K562 (cell line): ENCODE data around the gene HMGB2. TPM values are rescaled to one million over a fixed set of nuclear protein-coding genes. Genes with fewer than 3 reads are reported as not detected.

Source experiments
- BRD4 ChIP-seq: fragments of 200-600 bp; sonication (generic); IDR thresholded peaks from 2 replicates; pipeline ENCODE4 v1.6.1; 2017; ENCODE audit warnings: inconsistent platforms
- RBM14 ChIP-seq: fragments of 200-400 bp; formaldehyde crosslinking; IDR thresholded peaks from 2 replicates; pipeline ENCODE4 v1.6.1; 2018; ENCODE audit warnings: low read depth, mild to moderate bottlenecking, low read length, moderate library complexity, borderline replicate concordance; ENCODE audit not compliant: insufficient read depth
- SAP30 ChIP-seq: fragments of 200-600 bp; sonication (generic); IDR thresholded peaks from 2 replicates; pipeline ENCODE4 v1.6.1; 2012; ENCODE audit warnings: borderline replicate concordance, low read depth, mild to moderate bottlenecking, moderate library complexity, low read length, control low read depth, inconsistent platforms; ENCODE audit not compliant: insufficient read depth, poor library complexity, severe bottlenecking
- SREBF1 ChIP-seq: fragments of 150-350 bp; IDR thresholded peaks from 2 replicates; pipeline ENCODE4 v1.6.1; 2014; ENCODE audit warnings: antibody characterized with exemption, low read depth, low read length, borderline replicate concordance
- ZFP36 ChIP-seq: fragments of 150-350 bp; IDR thresholded peaks from 2 replicates; pipeline ENCODE4 v1.6.1; 2018; ENCODE audit warnings: low read length, low read depth; ENCODE audit not compliant: partially characterized antibody
- ZNF324 ChIP-seq: fragments of 250-450 bp; sonication (Bioruptor Pico); IDR thresholded peaks from 2 replicates; pipeline ENCODE4 v1.4.0; 2020; ENCODE audit warnings: mild to moderate bottlenecking
- ZNF717 ChIP-seq: fragments of 250-450 bp; sonication (Bioruptor Pico); IDR thresholded peaks from 2 replicates; pipeline ENCODE4 v1.5.0; 2021
- polyA plus RNA-seq, 8 experiments: library from polyadenylated mRNA; depleted of rRNA in 4 of 8; stranded (reverse) in 5 of 8; unstranded in 3 of 8; fragments of >200 nt; fragmentation: Nextera tagmentation in 2 of 8; fragmentation: Illumina TruSeq in 1 of 8; extraction: Ambion mirVana in 2 of 8; extraction: Trizol in 1 of 8; gene quantifications; 2 replicates each; pipeline versions ENCODE4 v1.2.1 to v1.2.3, GENCODE V29; 2011 to 2014; ENCODE audit warnings: inconsistent platforms in 1 of 8, missing spikeins in 1 of 8
- total RNA-seq, 7 experiments: library from RNA; depleted of rRNA in 6 of 7; stranded (reverse); fragments of >200 nt in 6 of 7; fragmentation: Illumina TruSeq in 2 of 7; extraction: Trizol in 2 of 7; gene quantifications; 2 replicates each; pipeline versions ENCODE4 v1.2.1 to v1.2.3, GENCODE V29; 2011 to 2021; ENCODE audit warnings: low replicate concordance in 1 of 7
- TF ChIP-seq, protein P1 (sequence below), 2 experiments: fragments of 150-350 bp in 1 of 2; IDR thresholded peaks; 2 replicates each; pipeline ENCODE4 v1.6.1; 2012 to 2016; ENCODE audit warnings: low read depth in 2 of 2, low read length in 2 of 2, mild to moderate bottlenecking in 1 of 2, moderate library complexity in 1 of 2
- TF ChIP-seq, protein P2 (sequence below): sonication (generic); formaldehyde crosslinking; IDR thresholded peaks from 2 replicates; pipeline ENCODE4 v1.8.0; 2022; ENCODE audit warnings: mild to moderate bottlenecking, missing genetic modification reagents
- TF ChIP-seq, protein P3 (sequence below), 3 experiments: IDR thresholded peaks in 2 of 3; conservative IDR thresholded peaks in 1 of 3; 2 replicates each; pipeline ENCODE4 v1.5.1; 2011 to 2012; ENCODE audit warnings: low read length in 3 of 3, mild to moderate bottlenecking in 3 of 3, control low read depth in 2 of 3, improper control_type of control experiment in 1 of 3, inconsistent platforms in 1 of 3, low read depth in 1 of 3, mixed read lengths in 1 of 3, moderate library complexity in 1 of 3; ENCODE audit not compliant: insufficient read depth in 2 of 3
- TF ChIP-seq, protein P4 (sequence below): IDR thresholded peaks from 2 replicates; pipeline ENCODE4 v1.6.1; 2016; ENCODE audit warnings: missing genetic modification characterization, missing compliant biosample characterization
- TF ChIP-seq, protein P5 (sequence below): sonication (generic); formaldehyde crosslinking; IDR thresholded peaks from 2 replicates; pipeline ENCODE4 v1.9.0; 2022; ENCODE audit warnings: mild to moderate bottlenecking, missing genetic modification reagents
- TF ChIP-seq, protein P6 (sequence below): fragments of 250-450 bp; sonication (Bioruptor Pico); IDR thresholded peaks from 2 replicates; pipeline ENCODE4 v1.8.0; 2021; ENCODE audit warnings: moderate library complexity, mild to moderate bottlenecking, inconsistent platforms

Gene HMGB2
- total and polyA plus RNA-seq, 9 of the 15 experiments (the other 6 are each of a cell fraction or from before 2014, with no cell fraction given): 309 to 822 (median 626) TPM

DNA sequence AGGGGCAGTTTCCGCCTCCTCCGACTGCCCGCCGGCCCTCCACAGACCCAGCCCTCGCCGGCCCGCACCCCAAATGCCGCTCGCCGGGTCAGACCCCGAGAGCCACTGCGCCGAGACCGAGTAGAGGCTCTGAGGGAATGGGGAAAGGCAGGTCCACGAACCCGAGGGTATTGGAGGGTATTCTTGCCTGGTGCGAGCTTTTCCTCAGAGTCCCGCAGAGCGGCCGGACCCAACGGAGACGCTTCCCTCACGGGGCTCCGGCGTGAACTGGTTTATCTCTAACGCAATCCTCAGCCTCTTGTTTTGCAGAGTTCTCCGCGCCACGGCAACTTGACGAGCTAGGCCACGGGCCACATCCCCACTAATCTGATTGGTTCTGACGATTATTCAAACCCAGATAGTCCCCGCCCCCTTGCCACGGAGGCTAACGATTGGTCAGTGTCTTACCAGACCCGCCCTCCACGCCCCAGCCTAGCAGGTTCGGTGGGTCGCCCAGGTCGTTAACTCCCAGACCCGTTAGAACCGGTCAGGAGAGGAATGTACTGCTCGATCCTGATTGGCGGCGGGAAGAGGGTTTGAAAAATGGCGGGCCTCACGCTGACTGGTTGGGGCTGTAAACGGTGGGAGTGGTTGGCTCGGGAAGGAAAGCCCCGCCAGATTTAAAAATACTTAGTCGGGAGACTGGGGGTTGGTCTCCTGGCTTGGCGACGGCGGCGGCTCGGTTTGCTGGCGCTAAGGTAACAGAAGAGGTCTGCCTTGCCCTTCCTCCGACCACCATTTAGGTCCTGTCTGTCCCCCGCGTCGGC lies at the start of gene HMGB2 (continued):
- TF ChIP-seq, protein P1, sequence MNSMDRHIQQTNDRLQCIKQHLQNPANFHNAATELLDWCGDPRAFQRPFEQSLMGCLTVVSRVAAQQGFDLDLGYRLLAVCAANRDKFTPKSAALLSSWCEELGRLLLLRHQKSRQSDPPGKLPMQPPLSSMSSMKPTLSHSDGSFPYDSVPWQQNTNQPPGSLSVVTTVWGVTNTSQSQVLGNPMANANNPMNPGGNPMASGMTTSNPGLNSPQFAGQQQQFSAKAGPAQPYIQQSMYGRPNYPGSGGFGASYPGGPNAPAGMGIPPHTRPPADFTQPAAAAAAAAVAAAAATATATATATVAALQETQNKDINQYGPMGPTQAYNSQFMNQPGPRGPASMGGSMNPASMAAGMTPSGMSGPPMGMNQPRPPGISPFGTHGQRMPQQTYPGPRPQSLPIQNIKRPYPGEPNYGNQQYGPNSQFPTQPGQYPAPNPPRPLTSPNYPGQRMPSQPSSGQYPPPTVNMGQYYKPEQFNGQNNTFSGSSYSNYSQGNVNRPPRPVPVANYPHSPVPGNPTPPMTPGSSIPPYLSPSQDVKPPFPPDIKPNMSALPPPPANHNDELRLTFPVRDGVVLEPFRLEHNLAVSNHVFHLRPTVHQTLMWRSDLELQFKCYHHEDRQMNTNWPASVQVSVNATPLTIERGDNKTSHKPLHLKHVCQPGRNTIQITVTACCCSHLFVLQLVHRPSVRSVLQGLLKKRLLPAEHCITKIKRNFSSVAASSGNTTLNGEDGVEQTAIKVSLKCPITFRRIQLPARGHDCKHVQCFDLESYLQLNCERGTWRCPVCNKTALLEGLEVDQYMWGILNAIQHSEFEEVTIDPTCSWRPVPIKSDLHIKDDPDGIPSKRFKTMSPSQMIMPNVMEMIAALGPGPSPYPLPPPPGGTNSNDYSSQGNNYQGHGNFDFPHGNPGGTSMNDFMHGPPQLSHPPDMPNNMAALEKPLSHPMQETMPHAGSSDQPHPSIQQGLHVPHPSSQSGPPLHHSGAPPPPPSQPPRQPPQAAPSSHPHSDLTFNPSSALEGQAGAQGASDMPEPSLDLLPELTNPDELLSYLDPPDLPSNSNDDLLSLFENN (IDR thresholded peaks at IDR 0.05; ENCODE audit: low read depth in 2 of 2, low read length in 2 of 2): peak in 1 of 2 experiments; percentile 81; a peak in 1 of 4 replicates
- peak; percentile 97; the same call in 1 of the 2 replicates for TF ChIP-seq RBM14
- TF ChIP-seq, protein P2, sequence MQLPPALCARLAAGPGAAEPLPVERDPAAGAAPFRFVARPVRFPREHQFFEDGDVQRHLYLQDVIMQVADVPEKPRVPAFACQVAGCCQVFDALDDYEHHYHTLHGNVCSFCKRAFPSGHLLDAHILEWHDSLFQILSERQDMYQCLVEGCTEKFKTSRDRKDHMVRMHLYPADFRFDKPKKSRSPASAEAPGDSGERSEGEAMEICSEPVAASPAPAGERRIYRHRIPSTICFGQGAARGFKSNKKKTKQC: peak; percentile 92
- TF ChIP-seq BRD4: peak; percentile 65; the same call in 1 of the 2 replicates
- TF ChIP-seq SREBF1: 0 out of 2 replicates have a peak, but pooled peaks have one; percentile 21
- no peak for TF ChIP-seq ZNF324
- TF ChIP-seq ZNF717 (CRISPR knock-in tag): no peak
- TF ChIP-seq ZFP36: no peak
- peak; percentile 98 for TF ChIP-seq SAP30
- TF ChIP-seq, protein P3, sequence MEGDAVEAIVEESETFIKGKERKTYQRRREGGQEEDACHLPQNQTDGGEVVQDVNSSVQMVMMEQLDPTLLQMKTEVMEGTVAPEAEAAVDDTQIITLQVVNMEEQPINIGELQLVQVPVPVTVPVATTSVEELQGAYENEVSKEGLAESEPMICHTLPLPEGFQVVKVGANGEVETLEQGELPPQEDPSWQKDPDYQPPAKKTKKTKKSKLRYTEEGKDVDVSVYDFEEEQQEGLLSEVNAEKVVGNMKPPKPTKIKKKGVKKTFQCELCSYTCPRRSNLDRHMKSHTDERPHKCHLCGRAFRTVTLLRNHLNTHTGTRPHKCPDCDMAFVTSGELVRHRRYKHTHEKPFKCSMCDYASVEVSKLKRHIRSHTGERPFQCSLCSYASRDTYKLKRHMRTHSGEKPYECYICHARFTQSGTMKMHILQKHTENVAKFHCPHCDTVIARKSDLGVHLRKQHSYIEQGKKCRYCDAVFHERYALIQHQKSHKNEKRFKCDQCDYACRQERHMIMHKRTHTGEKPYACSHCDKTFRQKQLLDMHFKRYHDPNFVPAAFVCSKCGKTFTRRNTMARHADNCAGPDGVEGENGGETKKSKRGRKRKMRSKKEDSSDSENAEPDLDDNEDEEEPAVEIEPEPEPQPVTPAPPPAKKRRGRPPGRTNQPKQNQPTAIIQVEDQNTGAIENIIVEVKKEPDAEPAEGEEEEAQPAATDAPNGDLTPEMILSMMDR (IDR thresholded peaks at IDR 0.05 in 2 of 3, conservative IDR thresholded peaks at IDR 0.05 in 1 of 3; ENCODE audit: insufficient read depth in 2 of 3, low read depth in 1 of 3, low read length in 3 of 3): peak in 1 of 3 experiments; percentile 1; a peak in 1 of 6 replicates
- TF ChIP-seq, protein P4, sequence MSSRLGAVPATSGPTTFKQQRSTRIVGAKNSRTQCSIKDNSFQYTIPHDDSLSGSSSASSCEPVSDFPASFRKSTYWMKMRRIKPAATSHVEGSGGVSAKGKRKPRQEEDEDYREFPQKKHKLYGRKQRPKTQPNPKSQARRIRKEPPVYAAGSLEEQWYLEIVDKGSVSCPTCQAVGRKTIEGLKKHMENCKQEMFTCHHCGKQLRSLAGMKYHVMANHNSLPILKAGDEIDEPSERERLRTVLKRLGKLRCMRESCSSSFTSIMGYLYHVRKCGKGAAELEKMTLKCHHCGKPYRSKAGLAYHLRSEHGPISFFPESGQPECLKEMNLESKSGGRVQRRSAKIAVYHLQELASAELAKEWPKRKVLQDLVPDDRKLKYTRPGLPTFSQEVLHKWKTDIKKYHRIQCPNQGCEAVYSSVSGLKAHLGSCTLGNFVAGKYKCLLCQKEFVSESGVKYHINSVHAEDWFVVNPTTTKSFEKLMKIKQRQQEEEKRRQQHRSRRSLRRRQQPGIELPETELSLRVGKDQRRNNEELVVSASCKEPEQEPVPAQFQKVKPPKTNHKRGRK (tag): no peak
- TF ChIP-seq, protein P5, sequence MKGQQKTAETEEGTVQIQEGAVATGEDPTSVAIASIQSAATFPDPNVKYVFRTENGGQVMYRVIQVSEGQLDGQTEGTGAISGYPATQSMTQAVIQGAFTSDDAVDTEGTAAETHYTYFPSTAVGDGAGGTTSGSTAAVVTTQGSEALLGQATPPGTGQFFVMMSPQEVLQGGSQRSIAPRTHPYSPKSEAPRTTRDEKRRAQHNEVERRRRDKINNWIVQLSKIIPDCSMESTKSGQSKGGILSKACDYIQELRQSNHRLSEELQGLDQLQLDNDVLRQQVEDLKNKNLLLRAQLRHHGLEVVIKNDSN (CRISPR knock-in tag): peak; percentile 79
- TF ChIP-seq, protein P6, sequence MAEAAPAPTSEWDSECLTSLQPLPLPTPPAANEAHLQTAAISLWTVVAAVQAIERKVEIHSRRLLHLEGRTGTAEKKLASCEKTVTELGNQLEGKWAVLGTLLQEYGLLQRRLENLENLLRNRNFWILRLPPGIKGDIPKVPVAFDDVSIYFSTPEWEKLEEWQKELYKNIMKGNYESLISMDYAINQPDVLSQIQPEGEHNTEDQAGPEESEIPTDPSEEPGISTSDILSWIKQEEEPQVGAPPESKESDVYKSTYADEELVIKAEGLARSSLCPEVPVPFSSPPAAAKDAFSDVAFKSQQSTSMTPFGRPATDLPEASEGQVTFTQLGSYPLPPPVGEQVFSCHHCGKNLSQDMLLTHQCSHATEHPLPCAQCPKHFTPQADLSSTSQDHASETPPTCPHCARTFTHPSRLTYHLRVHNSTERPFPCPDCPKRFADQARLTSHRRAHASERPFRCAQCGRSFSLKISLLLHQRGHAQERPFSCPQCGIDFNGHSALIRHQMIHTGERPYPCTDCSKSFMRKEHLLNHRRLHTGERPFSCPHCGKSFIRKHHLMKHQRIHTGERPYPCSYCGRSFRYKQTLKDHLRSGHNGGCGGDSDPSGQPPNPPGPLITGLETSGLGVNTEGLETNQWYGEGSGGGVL (CRISPR knock-in tag): no peak
